Stomach (tissue), 4 donors: ENCODE measurements around the gene DBN1.
"Not testable (repeated sequence)": the region's sequence is repeated elsewhere in the genome, so short reads cannot be mapped to it uniquely, and the experiment has no call there.

Source experiments
- EP300 ChIP-seq: sonication (generic); formaldehyde crosslinking; IDR thresholded peaks from one replicate; pipeline ENCODE4 v1.6.1; 2017; ENCODE audit warnings: antibody characterized with exemption
- POLR2A ChIP-seq, 4 donors: fragments of 450-650 bp; IDR thresholded peaks; one replicate each; pipeline ENCODE4 v1.6.1; 2016; ENCODE audit warnings: antibody characterized with exemption in 4 of 4, control low read depth in 2 of 4, mild to moderate bottlenecking in 1 of 4, moderate library complexity in 1 of 4
- POLR2AphosphoS5 ChIP-seq, 3 donors: sonication (generic); formaldehyde crosslinking; IDR thresholded peaks; one replicate each; pipeline ENCODE4 v1.6.1; 2016; ENCODE audit warnings: antibody characterized with exemption in 3 of 3
- TF ChIP-seq, protein P1 (sequence below), 7 experiments: fragments of 450-650 bp in 4 of 7; fragments of 200-600 bp in 3 of 7; sonication (generic) in 3 of 7; IDR thresholded peaks; one replicate each; pipeline ENCODE4 v1.5.1; 2016 to 2019; ENCODE audit warnings: antibody characterized with exemption in 7 of 7, control low read depth in 2 of 7, mild to moderate bottlenecking in 1 of 7

DNA sequence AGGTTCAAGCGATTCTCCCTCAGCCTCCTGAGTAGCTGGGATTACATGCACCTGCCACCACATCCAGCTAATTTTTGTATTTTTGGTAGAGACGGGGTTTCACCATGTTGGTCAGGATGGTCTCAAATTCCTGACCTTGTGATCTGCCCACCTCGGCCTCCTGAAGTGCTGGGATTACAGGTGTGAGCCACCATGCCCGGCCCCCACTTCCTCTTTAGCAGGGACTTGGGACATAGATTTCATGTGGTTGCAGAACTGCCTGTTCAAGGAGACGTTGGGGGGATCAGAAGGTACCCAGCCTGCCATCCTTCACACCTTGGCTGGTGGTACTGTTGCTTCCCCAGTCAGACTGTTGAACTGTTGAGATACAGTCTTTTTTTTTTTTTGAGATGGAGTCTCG is 56.4 kb downstream of the DBN1 start:
- TF ChIP-seq POLR2AphosphoS5 (IDR thresholded peaks at IDR 0.05); POLR2A (IDR thresholded peaks at IDR 0.05); EP300: not testable (repeated sequence)
- TF ChIP-seq, protein P1, sequence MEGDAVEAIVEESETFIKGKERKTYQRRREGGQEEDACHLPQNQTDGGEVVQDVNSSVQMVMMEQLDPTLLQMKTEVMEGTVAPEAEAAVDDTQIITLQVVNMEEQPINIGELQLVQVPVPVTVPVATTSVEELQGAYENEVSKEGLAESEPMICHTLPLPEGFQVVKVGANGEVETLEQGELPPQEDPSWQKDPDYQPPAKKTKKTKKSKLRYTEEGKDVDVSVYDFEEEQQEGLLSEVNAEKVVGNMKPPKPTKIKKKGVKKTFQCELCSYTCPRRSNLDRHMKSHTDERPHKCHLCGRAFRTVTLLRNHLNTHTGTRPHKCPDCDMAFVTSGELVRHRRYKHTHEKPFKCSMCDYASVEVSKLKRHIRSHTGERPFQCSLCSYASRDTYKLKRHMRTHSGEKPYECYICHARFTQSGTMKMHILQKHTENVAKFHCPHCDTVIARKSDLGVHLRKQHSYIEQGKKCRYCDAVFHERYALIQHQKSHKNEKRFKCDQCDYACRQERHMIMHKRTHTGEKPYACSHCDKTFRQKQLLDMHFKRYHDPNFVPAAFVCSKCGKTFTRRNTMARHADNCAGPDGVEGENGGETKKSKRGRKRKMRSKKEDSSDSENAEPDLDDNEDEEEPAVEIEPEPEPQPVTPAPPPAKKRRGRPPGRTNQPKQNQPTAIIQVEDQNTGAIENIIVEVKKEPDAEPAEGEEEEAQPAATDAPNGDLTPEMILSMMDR (IDR thresholded peaks at IDR 0.05), result not testable (repeated sequence)
